HepG2 (cell line): ENCODE measurements around the gene DNASE1L2. TPM values are rescaled to one million over a fixed set of nuclear protein-coding genes. Genes with fewer than 3 reads are reported as not detected.
A peak's percentile ranks its signal among the peaks of the same experiment; 100 is the strongest.

Source experiments
- CEBPG ChIP-seq: IDR thresholded peaks from 2 replicates; pipeline ENCODE4 v1.6.1; 2016
- CHCHD3 ChIP-seq: sonication (generic); formaldehyde crosslinking; IDR thresholded peaks from 2 replicates; pipeline ENCODE4 v1.8.0; 2022; ENCODE audit warnings: mild to moderate bottlenecking, missing genetic modification reagents, moderate library complexity
- CHD2 ChIP-seq: IDR thresholded peaks from 2 replicates; pipeline ENCODE4 v1.6.1; 2011; ENCODE audit warnings: low read depth, low read length, improper control_type of control experiment
- GABPA ChIP-seq, 2 experiments: IDR thresholded peaks; 2 replicates each; pipeline ENCODE4 v1.6.1; 2011 to 2016; ENCODE audit warnings: low read depth in 2 of 2, low read length in 1 of 2, missing biosample characterization in 1 of 2, missing genetic modification characterization in 1 of 2
- MTA1 ChIP-seq: sonication (generic); formaldehyde crosslinking; IDR thresholded peaks from 2 replicates; pipeline ENCODE4 v1.4.0; 2020; ENCODE audit warnings: missing genetic modification reagents, mild to moderate bottlenecking, borderline replicate concordance
- NCOA1 ChIP-seq: sonication (generic); formaldehyde crosslinking; IDR thresholded peaks from 2 replicates; pipeline ENCODE4 v1.9.0; 2021; ENCODE audit warnings: missing genetic modification reagents
- RARA ChIP-seq: IDR thresholded peaks from 2 replicates; pipeline ENCODE4 v1.6.1; 2016; ENCODE audit warnings: missing genetic modification reagents, missing compliant biosample characterization
- REL ChIP-seq: sonication (generic); formaldehyde crosslinking; conservative IDR thresholded peaks from 2 replicates; pipeline ENCODE4 v1.8.0; 2022; ENCODE audit warnings: mild to moderate bottlenecking, missing genetic modification reagents, moderate library complexity
- SATB2 ChIP-seq: sonication (generic); formaldehyde crosslinking; IDR thresholded peaks from 2 replicates; pipeline ENCODE4 v1.5.0; 2020; ENCODE audit warnings: missing genetic modification reagents
- SIX1 ChIP-seq: sonication (generic); formaldehyde crosslinking; IDR thresholded peaks from 2 replicates; pipeline ENCODE4 v1.4.0; 2020; ENCODE audit warnings: missing genetic modification reagents, borderline replicate concordance
- SIX4 ChIP-seq: sonication (generic); formaldehyde crosslinking; IDR thresholded peaks from 2 replicates; pipeline ENCODE4 v1.4.0; 2020; ENCODE audit warnings: missing genetic modification reagents
- SPEN ChIP-seq: sonication (generic); formaldehyde crosslinking; IDR thresholded peaks from 2 replicates; pipeline ENCODE4 v1.5.1; 2020; ENCODE audit warnings: low read depth, mild to moderate bottlenecking, missing genetic modification reagents
- ZNF282 ChIP-seq: fragments of 450-650 bp; IDR thresholded peaks from 2 replicates; pipeline ENCODE4 v1.6.1; 2018; ENCODE audit not compliant: partially characterized antibody
- ZNF724P ChIP-seq: sonication (generic); formaldehyde crosslinking; IDR thresholded peaks from 2 replicates; pipeline ENCODE4 v1.8.0; 2022; ENCODE audit warnings: missing genetic modification reagents, borderline replicate concordance
- ZNF788 ChIP-seq: sonication (generic); formaldehyde crosslinking; IDR thresholded peaks from 2 replicates; pipeline ENCODE4 v1.5.0; 2020; ENCODE audit warnings: mild to moderate bottlenecking, missing genetic modification reagents, borderline replicate concordance
- polyA plus RNA-seq, 8 experiments: library from polyadenylated mRNA; depleted of rRNA in 3 of 8; stranded (reverse) in 7 of 8; unstranded in 1 of 8; fragments of >200 nt; fragmentation: Illumina TruSeq in 4 of 8; extraction: Trizol in 4 of 8; gene quantifications; 2 replicates each; pipeline versions ENCODE4 v1.2.1 to v1.2.3, GENCODE V29; 2011 to 2016; ENCODE audit warnings: low read depth in 4 of 8, missing spikeins in 1 of 8, mixed read lengths in 1 of 8; ENCODE audit not compliant: insufficient read depth in 1 of 8
- total RNA-seq, 5 experiments: library from RNA; depleted of rRNA; stranded (reverse); fragments of >200 nt; fragmentation: Illumina TruSeq; extraction: Trizol; gene quantifications; 2 replicates each; pipeline ENCODE4 v1.2.3, GENCODE V29; 2016; ENCODE audit warnings: low read depth in 1 of 5
- TF ChIP-seq, protein P1 (sequence below): IDR thresholded peaks from 2 replicates; pipeline ENCODE4 v1.6.1; 2016; ENCODE audit warnings: low read depth
- TF ChIP-seq, protein P2 (sequence below): sonication (generic); formaldehyde crosslinking; IDR thresholded peaks from 2 replicates; pipeline ENCODE4 v1.8.1; 2023; ENCODE audit warnings: mild to moderate bottlenecking, missing genetic modification reagents, borderline replicate concordance
- TF ChIP-seq, protein P3 (sequence below): sonication (generic); formaldehyde crosslinking; IDR thresholded peaks from 2 replicates; pipeline ENCODE4 v1.4.0; 2020; ENCODE audit warnings: missing genetic modification reagents
- TF ChIP-seq, protein P4 (sequence below): sonication (generic); formaldehyde crosslinking; IDR thresholded peaks from 2 replicates; pipeline ENCODE4 v1.5.0; 2020; ENCODE audit warnings: missing genetic modification reagents
- TF ChIP-seq, protein P5 (sequence below): sonication (generic); formaldehyde crosslinking; IDR thresholded peaks from 2 replicates; pipeline ENCODE4 v1.8.1; 2023; ENCODE audit warnings: missing genetic modification reagents, mild to moderate bottlenecking, borderline replicate concordance
- TF ChIP-seq, protein P6 (sequence below): sonication (generic); formaldehyde crosslinking; IDR thresholded peaks from 2 replicates; pipeline ENCODE4 v1.8.0; 2022; ENCODE audit warnings: missing genetic modification reagents, mild to moderate bottlenecking, moderate library complexity, borderline replicate concordance

DNASE1L2 gene
- total and polyA plus RNA-seq, 2 of the 13 experiments (the other 11 are each of a cell fraction or from before 2014, with no cell fraction given), result 0.44 to 0.50 TPM

DNA sequence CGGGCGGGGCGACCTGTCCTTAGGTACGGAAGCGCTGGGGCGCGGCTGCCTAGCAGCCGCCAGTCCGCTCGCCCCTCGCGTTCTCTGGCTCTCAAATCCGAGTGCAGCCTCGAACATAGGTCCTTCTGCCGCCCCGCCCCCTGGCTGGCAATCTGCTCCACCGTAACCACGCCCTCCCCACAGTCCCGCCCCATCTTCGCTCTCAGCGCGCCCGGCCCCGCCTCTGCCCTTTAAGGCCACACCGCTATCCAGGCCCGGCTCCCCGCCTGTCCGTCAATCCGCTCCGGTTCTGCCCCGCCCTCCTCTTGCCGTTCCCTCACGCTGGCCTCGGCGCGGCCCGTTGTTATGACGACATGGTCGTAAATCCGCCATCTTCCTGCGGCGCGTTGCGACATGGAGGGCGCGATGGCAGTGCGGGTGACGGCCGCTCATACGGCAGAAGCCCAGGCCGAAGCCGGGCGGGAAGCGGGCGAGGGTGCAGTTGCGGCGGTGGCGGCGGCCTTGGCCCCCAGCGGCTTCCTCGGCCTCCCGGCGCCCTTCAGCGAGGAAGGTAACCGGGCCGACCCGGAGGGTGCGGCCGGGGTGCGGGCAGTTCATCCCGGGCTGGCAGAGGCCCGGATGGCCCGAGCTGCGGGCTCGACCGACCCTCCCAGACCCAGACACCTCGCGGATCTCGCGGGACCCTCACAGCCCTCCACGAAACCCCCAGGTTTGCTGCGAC is 12.9 kb upstream of the DNASE1L2 start, which contains the start of gene E4F1 (continued):
- TF ChIP-seq, protein P1, sequence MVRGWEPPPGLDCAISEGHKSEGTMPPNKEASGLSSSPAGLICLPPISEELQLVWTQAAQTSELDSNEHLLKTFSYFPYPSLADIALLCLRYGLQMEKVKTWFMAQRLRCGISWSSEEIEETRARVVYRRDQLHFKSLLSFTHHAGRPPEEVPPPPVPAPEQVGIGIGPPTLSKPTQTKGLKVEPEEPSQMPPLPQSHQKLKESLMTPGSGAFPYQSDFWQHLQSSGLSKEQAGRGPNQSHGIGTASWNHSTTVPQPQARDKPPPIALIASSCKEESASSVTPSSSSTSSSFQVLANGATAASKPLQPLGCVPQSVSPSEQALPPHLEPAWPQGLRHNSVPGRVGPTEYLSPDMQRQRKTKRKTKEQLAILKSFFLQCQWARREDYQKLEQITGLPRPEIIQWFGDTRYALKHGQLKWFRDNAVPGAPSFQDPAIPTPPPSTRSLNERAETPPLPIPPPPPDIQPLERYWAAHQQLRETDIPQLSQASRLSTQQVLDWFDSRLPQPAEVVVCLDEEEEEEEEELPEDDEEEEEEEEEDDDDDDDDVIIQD (CRISPR knock-in tag), result no peak
- TF ChIP-seq, protein P2, sequence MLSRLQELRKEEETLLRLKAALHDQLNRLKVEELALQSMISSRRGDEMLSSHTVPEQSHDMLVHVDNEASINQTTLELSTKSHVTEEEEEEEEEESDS (CRISPR knock-in tag), result peak; percentile 54; the same call in 1 of the 2 replicates
- 0 out of 2 replicates have a peak, but pooled peaks have one; percentile 10 for TF ChIP-seq SIX1
- TF ChIP-seq, protein P3, sequence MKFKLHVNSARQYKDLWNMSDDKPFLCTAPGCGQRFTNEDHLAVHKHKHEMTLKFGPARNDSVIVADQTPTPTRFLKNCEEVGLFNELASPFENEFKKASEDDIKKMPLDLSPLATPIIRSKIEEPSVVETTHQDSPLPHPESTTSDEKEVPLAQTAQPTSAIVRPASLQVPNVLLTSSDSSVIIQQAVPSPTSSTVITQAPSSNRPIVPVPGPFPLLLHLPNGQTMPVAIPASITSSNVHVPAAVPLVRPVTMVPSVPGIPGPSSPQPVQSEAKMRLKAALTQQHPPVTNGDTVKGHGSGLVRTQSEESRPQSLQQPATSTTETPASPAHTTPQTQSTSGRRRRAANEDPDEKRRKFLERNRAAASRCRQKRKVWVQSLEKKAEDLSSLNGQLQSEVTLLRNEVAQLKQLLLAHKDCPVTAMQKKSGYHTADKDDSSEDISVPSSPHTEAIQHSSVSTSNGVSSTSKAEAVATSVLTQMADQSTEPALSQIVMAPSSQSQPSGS (CRISPR knock-in tag), result peak; percentile 88; the same call in 1 of the 2 replicates
- TF ChIP-seq GABPA (IDR thresholded peaks at IDR 0.05; ENCODE audit: low read depth, low read length), result no peak
- TF ChIP-seq GABPA (CRISPR knock-in tag; IDR thresholded peaks at IDR 0.05; ENCODE audit: low read depth), result peak; percentile 71
- TF ChIP-seq REL (CRISPR knock-in tag), result peak; percentile 68; the same call in 1 of the 2 replicates
- peak; percentile 58 for TF ChIP-seq RARA (CRISPR knock-in tag)
- TF ChIP-seq ZNF788, result peak; percentile 92
- peak; percentile 92 for TF ChIP-seq CHCHD3 (CRISPR knock-in tag)
- TF ChIP-seq MTA1 (CRISPR knock-in tag), result peak; percentile 92; the same call in 1 of the 2 replicates
- TF ChIP-seq SATB2, result 0 out of 2 replicates have a peak, but pooled peaks have one; percentile 63
- TF ChIP-seq, protein P4, sequence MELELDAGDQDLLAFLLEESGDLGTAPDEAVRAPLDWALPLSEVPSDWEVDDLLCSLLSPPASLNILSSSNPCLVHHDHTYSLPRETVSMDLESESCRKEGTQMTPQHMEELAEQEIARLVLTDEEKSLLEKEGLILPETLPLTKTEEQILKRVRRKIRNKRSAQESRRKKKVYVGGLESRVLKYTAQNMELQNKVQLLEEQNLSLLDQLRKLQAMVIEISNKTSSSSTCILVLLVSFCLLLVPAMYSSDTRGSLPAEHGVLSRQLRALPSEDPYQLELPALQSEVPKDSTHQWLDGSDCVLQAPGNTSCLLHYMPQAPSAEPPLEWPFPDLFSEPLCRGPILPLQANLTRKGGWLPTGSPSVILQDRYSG, result 0 out of 2 replicates have a peak, but pooled peaks have one; percentile 46
- no peak for TF ChIP-seq NCOA1 (CRISPR knock-in tag)
- TF ChIP-seq CHD2, result peak; percentile 88
- TF ChIP-seq, protein P5, sequence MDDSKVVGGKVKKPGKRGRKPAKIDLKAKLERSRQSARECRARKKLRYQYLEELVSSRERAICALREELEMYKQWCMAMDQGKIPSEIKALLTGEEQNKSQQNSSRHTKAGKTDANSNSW (CRISPR knock-in tag), result peak; percentile 63; the same call in 1 of the 2 replicates
- TF ChIP-seq, protein P6, sequence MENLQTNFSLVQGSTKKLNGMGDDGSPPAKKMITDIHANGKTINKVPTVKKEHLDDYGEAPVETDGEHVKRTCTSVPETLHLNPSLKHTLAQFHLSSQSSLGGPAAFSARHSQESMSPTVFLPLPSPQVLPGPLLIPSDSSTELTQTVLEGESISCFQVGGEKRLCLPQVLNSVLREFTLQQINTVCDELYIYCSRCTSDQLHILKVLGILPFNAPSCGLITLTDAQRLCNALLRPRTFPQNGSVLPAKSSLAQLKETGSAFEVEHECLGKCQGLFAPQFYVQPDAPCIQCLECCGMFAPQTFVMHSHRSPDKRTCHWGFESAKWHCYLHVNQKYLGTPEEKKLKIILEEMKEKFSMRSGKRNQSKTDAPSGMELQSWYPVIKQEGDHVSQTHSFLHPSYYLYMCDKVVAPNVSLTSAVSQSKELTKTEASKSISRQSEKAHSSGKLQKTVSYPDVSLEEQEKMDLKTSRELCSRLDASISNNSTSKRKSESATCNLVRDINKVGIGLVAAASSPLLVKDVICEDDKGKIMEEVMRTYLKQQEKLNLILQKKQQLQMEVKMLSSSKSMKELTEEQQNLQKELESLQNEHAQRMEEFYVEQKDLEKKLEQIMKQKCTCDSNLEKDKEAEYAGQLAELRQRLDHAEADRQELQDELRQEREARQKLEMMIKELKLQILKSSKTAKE (CRISPR knock-in tag), result peak; percentile 60; the same call in 1 of the 2 replicates
- peak; percentile 37; the same call in 1 of the 2 replicates for TF ChIP-seq ZNF724P (CRISPR knock-in tag)
- TF ChIP-seq CEBPG, result peak; percentile 98
- TF ChIP-seq ZNF282, result no peak
- peak; percentile 88 for TF ChIP-seq SPEN
- no peak for TF ChIP-seq SIX4 (CRISPR knock-in tag)
